Liver (tissue), 9 donors: Measurements from ENCODE around the gene PGS1. TPM values are rescaled to one million over a fixed set of nuclear protein-coding genes. Genes with fewer than 3 reads are reported as not detected.
A peak's percentile ranks its signal among the peaks of the same experiment; 100 is the strongest.

Experiments used
- DNase-seq: peaks from one replicate; pipeline ENCODE4 v3.0.0-alpha.2; 2017; ENCODE audit warnings: low spot score
- H3K27ac ChIP-seq, 2 donors: one replicate each; pipeline ENCODE4 v1.7.0; 2013; ENCODE audit warnings: inconsistent platforms in 2 of 2, low read length in 2 of 2, control low read depth in 1 of 2, low read depth in 1 of 2, mild to moderate bottlenecking in 1 of 2
- H3K27me3 ChIP-seq, 4 donors: one replicate each; pipeline versions ENCODE4 v1.6.1 to v1.7.0; 2013; ENCODE audit warnings: low read length in 3 of 4, inconsistent platforms in 1 of 4, mild to moderate bottlenecking in 1 of 4, moderate library complexity in 1 of 4; ENCODE audit not compliant: control insufficient read depth in 4 of 4, insufficient read depth in 4 of 4
- H3K36me3 ChIP-seq, 4 donors: one replicate each; pipeline versions ENCODE4 v1.6.1 to v1.7.0; 2013; ENCODE audit warnings: low read length in 3 of 4, mild to moderate bottlenecking in 3 of 4, low read depth in 1 of 4, moderate library complexity in 1 of 4; ENCODE audit not compliant: control insufficient read depth in 4 of 4, insufficient read depth in 3 of 4
- H3K4me1 ChIP-seq, 4 donors: one replicate each; pipeline versions ENCODE4 v1.6.1 to v1.7.0; 2013; ENCODE audit warnings: low read length in 3 of 4, mild to moderate bottlenecking in 3 of 4, moderate library complexity in 1 of 4; ENCODE audit not compliant: control insufficient read depth in 4 of 4, insufficient read depth in 4 of 4
- H3K4me3 ChIP-seq, 3 donors: one replicate each; pipeline versions ENCODE4 v1.6.1 to v1.7.0; 2013; ENCODE audit warnings: low read length in 3 of 3, control low read depth in 1 of 3, low read depth in 1 of 3, mild to moderate bottlenecking in 1 of 3
- H3K9ac ChIP-seq, 2 donors: one replicate each; pipeline ENCODE4 v1.7.0; 2013; ENCODE audit warnings: low read length in 2 of 2, mild to moderate bottlenecking in 2 of 2, moderate library complexity in 2 of 2, control low read depth in 1 of 2, low read depth in 1 of 2
- H3K9me3 ChIP-seq, 4 donors: one replicate each; pipeline versions ENCODE4 v1.6.1 to v1.7.0; 2013; ENCODE audit warnings: low read length in 3 of 4; ENCODE audit not compliant: control insufficient read depth in 4 of 4
- CTCF ChIP-seq: fragments of 150-350 bp; IDR thresholded peaks from 2 replicates; pipeline ENCODE4 v1.5.1; 2017; ENCODE audit warnings: improper control_type of control experiment, low read depth, low read length; ENCODE audit not compliant: missing input control
- EGR1 ChIP-seq, 2 donors: IDR thresholded peaks; 2 replicates each; pipeline ENCODE4 v1.6.1; 2016 to 2018; ENCODE audit warnings: antibody characterized with exemption in 2 of 2, low read depth in 2 of 2
- GABPA ChIP-seq, 2 donors: IDR thresholded peaks in 1 of 2; conservative IDR thresholded peaks in 1 of 2; 2 replicates each; pipeline ENCODE4 v1.6.1; 2016; ENCODE audit warnings: antibody characterized with exemption in 2 of 2, mild to moderate bottlenecking in 1 of 2, moderate library complexity in 1 of 2
- HNF4G ChIP-seq: IDR thresholded peaks from 2 replicates; pipeline ENCODE4 v1.6.1; 2016; ENCODE audit warnings: antibody characterized with exemption
- JUND ChIP-seq, 2 donors: IDR thresholded peaks; 2 replicates each; pipeline ENCODE4 v1.6.1; 2016; ENCODE audit warnings: antibody characterized with exemption in 2 of 2
- MAX ChIP-seq: IDR thresholded peaks from 2 replicates; pipeline ENCODE4 v1.6.1; 2016; ENCODE audit warnings: antibody characterized with exemption
- RAD21 ChIP-seq, 2 donors: IDR thresholded peaks; 2 replicates each; pipeline ENCODE4 v1.6.1; 2016; ENCODE audit warnings: antibody characterized with exemption in 2 of 2, mild to moderate bottlenecking in 2 of 2
- SP1 ChIP-seq: IDR thresholded peaks from 2 replicates; pipeline ENCODE4 v1.6.1; 2018; ENCODE audit warnings: antibody characterized with exemption, mild to moderate bottlenecking
- TAF1 ChIP-seq: conservative IDR thresholded peaks from 2 replicates; pipeline ENCODE4 v1.6.1; 2016; ENCODE audit warnings: antibody characterized with exemption, mild to moderate bottlenecking
- ZBTB33 ChIP-seq: IDR thresholded peaks from 2 replicates; pipeline ENCODE4 v1.6.1; 2016; ENCODE audit warnings: antibody characterized with exemption
- WGBS: extraction: QIAGEN DNeasy Blood & Tissue Kit; methylation state at CpG from one replicate; pipeline ENCODE4 v1.1.7; 2013; 5-methylcytosine and 5-hydroxymethylcytosine counted together
- polyA plus RNA-seq, 2 donors: library from polyadenylated mRNA; stranded (reverse) in 1 of 2; unstranded in 1 of 2; fragments of 200-250 nt in 1 of 2; fragments of >200 nt in 1 of 2; fragmentation: Nextera tagmentation in 1 of 2; extraction: Ambion mirVana in 1 of 2; gene quantifications; one replicate each; pipeline versions ENCODE4 v1.2.1 to v1.2.3, GENCODE V29; 2013 to 2015
- total RNA-seq, 2 donors: library from RNA; depleted of rRNA; stranded (reverse); fragments of >200 nt; gene quantifications; one replicate each; pipeline ENCODE4 v1.2.3, GENCODE V29; 2014
- donor health status: healthy.
- donor health status: healthy.
- donor health status: healthy.
- donor health status: healthy.
- donor health status: healthy.

PGS1 gene
- total and polyA plus RNA-seq, 4 donors, result 8.1 to 24.1 (median 12.2) TPM

GRCh38 chr17:78411241-78411857, 32.9 kb downstream of the PGS1 start (continued):
- TF ChIP-seq RAD21 (IDR thresholded peaks at IDR 0.05) (peak in 1 of 2 donors; percentile 26), EGR1 (IDR thresholded peaks at IDR 0.05; ENCODE audit: low read depth in 2 of 2) (no peak)

GRCh38 chr17:78412403-78412802, 34.0 kb downstream of the PGS1 start:
- no peaks in the 10 kb centered on the region for H3K9me3 ChIP-seq
- H3K27me3 ChIP-seq, result no peaks in the 10 kb centered on the region
- H3K9ac ChIP-seq, result no peak overlapping the region
- H3K4me3 ChIP-seq, result no peak overlapping the region
- DNase-seq, result no peak
- H3K27ac ChIP-seq, result peak overlapping the region; percentile 20 to 21
- peaks cover 8 to 12% (median 9%) of the 10 kb centered on the region in 4 donors for H3K4me1 ChIP-seq
- H3K36me3 ChIP-seq, result no peaks in the 10 kb centered on the region
- WGBS, result 89% methylated on average over 10 of the region's 10 CpGs
- no peak for TF ChIP-seq ZBTB33
- TF ChIP-seq EGR1 (IDR thresholded peaks at IDR 0.05; ENCODE audit: low read depth in 2 of 2), result no peak
- no peak for TF ChIP-seq TAF1
- no peak for TF ChIP-seq SP1
- TF ChIP-seq GABPA (IDR thresholded peaks at IDR 0.05 in 1 of 2, conservative IDR thresholded peaks at IDR 0.05 in 1 of 2), result no peak
- no peak for TF ChIP-seq HNF4G
- TF ChIP-seq CTCF, result peak; percentile 22

- Histone ChIP-seq H3K27ac (peak overlapping the region; percentile 60 to 74), H3K4me1 (peaks cover 0 to 4% (median 0%) of the 10 kb centered on the region in 4 donors), H3K36me3 (peaks cover 0 to 2% (median under 1%) of the 10 kb centered on the region in 4 donors), H3K9ac (no peak overlapping the region), H3K27me3 (no peaks in the 10 kb centered on the region), H3K4me3 (no peak overlapping the region), H3K9me3 (no peaks in the 10 kb centered on the region)
- WGBS, result 77% methylated on average over 34 of the region's 34 CpGs
- TF ChIP-seq MAX, result no peak
- no peak for TF ChIP-seq HNF4G
- no peak for TF ChIP-seq TAF1
- TF ChIP-seq JUND (IDR thresholded peaks at IDR 0.05), result no peak
- no peak for DNase-seq
Measured at GRCh38 chr17:78414178-78415162, 36.0 kb downstream of the PGS1 start.
